ENCODE measurements around the gene ACTG2. TPM values are rescaled to one million over a fixed set of nuclear protein-coding genes. Genes with fewer than 3 reads are reported as not detected.

ACTG2 gene
- polyA plus RNA-seq, 3 donors, result not detected

GRCh38 chr2:73893764-73894474, 1.1 kb downstream of the ACTG2 start:
- peaks cover 6 to 10% of the 10 kb centered on the region in 2 donors for H3K4me1 ChIP-seq (ENCODE audit: control insufficient read depth in 1 of 2, insufficient read depth in 2 of 2, low read length in 2 of 2)
- WGBS (ENCODE audit: insufficient coverage), result 100% methylated on average over 6 of the region's 9 CpGs
- no peaks in the 10 kb centered on the region for H3K36me3 ChIP-seq (replicated peaks in 1 of 2; ENCODE audit: control insufficient read depth in 1 of 2, insufficient read depth in 2 of 2, low read length in 2 of 2)
- Mint-ChIP-seq H3K27me3 (ENCODE audit: low read depth in 3 of 3) (peaks cover 0 to 2% (median 2%) of the 10 kb centered on the region in 3 donors), H3K4me1 (peaks cover 19% of the 10 kb centered on the region), H3K9me3 (no peaks in the 10 kb centered on the region), H3K36me3 (no peaks in the 10 kb centered on the region), H3K4me3 (no peak overlapping the region), H3K27ac (no peak overlapping the region)
- no peak for TF ChIP-seq CTCF (IDR thresholded peaks at IDR 0.05)
- H4K20me1 ChIP-seq (ENCODE audit: insufficient read depth, low read length), result no peaks in the 10 kb centered on the region
- intact Hi-C loops (cut with micrococcal nuclease), result no loop called here
- no peak overlapping the region for H3K4me2 ChIP-seq (replicated peaks; ENCODE audit: extremely low read depth, low read length, poor library complexity, severe bottlenecking)
- no peak overlapping the region for H3K9ac ChIP-seq (ENCODE audit: insufficient read depth, low read length, poor library complexity, severe bottlenecking)
- no peaks in the 10 kb centered on the region for H3K27me3 ChIP-seq (ENCODE audit: control insufficient read depth in 2 of 2, insufficient read depth in 2 of 2, low read length in 2 of 2)
- H2AFZ ChIP-seq (ENCODE audit: insufficient read depth, low read depth, low read length, poor library complexity, severe bottlenecking), result no peak overlapping the region
- no peak for DNase-seq
- H3K9me3 ChIP-seq (replicated peaks in 1 of 2; ENCODE audit: control insufficient read depth in 1 of 2, insufficient read depth in 1 of 2, low read length in 2 of 2), result no peaks in the 10 kb centered on the region
- H3K79me2 ChIP-seq (ENCODE audit: insufficient read depth, low read length), result no peaks in the 10 kb centered on the region
- H3K4me3 ChIP-seq (replicated peaks in 1 of 3; ENCODE audit: low read depth in 2 of 3, low read length in 3 of 3), result no peak overlapping the region
- H3K27ac ChIP-seq (ENCODE audit: low read depth in 1 of 2, low read length in 2 of 2), result no peak overlapping the region

GRCh38 chr2:73894475-73894850, 1.7 kb downstream of the ACTG2 start:
- Mint-ChIP-seq H3K36me3 (no peaks in the 10 kb centered on the region), H3K27ac (no peak overlapping the region), H3K4me1 (peaks cover 19% of the 10 kb centered on the region), H3K4me3 (no peak overlapping the region), H3K9me3 (no peaks in the 10 kb centered on the region), H3K27me3 (ENCODE audit: low read depth in 3 of 3) (peaks cover 0 to 2% (median 2%) of the 10 kb centered on the region in 3 donors)
- H3K4me2 ChIP-seq (replicated peaks; ENCODE audit: extremely low read depth, low read length, poor library complexity, severe bottlenecking), result no peak overlapping the region
- no peaks in the 10 kb centered on the region for H3K36me3 ChIP-seq (replicated peaks in 1 of 2; ENCODE audit: control insufficient read depth in 1 of 2, insufficient read depth in 2 of 2, low read length in 2 of 2)
- H4K20me1 ChIP-seq (ENCODE audit: insufficient read depth, low read length), result no peaks in the 10 kb centered on the region
- H3K4me3 ChIP-seq (replicated peaks in 1 of 3; ENCODE audit: low read depth in 2 of 3, low read length in 3 of 3), result no peak overlapping the region
- no peaks in the 10 kb centered on the region for H3K79me2 ChIP-seq (ENCODE audit: insufficient read depth, low read length)
- no peak overlapping the region for H3K27ac ChIP-seq (ENCODE audit: low read depth in 1 of 2, low read length in 2 of 2)
- no peak for TF ChIP-seq CTCF (IDR thresholded peaks at IDR 0.05)
- H3K9ac ChIP-seq (ENCODE audit: insufficient read depth, low read length, poor library complexity, severe bottlenecking), result no peak overlapping the region
- 100% methylated on average over 2 of the region's 2 CpGs for WGBS (ENCODE audit: insufficient coverage)
- H2AFZ ChIP-seq (ENCODE audit: insufficient read depth, low read depth, low read length, poor library complexity, severe bottlenecking), result no peak overlapping the region
- no peaks in the 10 kb centered on the region for H3K27me3 ChIP-seq (ENCODE audit: control insufficient read depth in 2 of 2, insufficient read depth in 2 of 2, low read length in 2 of 2)
- H3K9me3 ChIP-seq (replicated peaks in 1 of 2; ENCODE audit: control insufficient read depth in 1 of 2, insufficient read depth in 1 of 2, low read length in 2 of 2), result no peaks in the 10 kb centered on the region
- DNase-seq, result no peak
- peaks cover 6 to 10% of the 10 kb centered on the region in 2 donors for H3K4me1 ChIP-seq (ENCODE audit: control insufficient read depth in 1 of 2, insufficient read depth in 2 of 2, low read length in 2 of 2)
- intact Hi-C loops (cut with micrococcal nuclease), result no loop called here

Data from CD14-positive monocyte (primary cell).